Thoracic aorta (tissue), 2 donors: ENCODE data around the gene ARMC9. TPM values are rescaled to one million over a fixed set of nuclear protein-coding genes. Genes with fewer than 3 reads are reported as not detected.

Experiments
- ATAC-seq: fragments of 150-250 bp; one replicate; pipeline ENCODE4 v1.8.0; 2017; ENCODE audit warnings: low read depth; ENCODE audit not compliant: insufficient number of reproducible peaks, low FRiP score
- DNase-seq: peaks from one replicate; pipeline ENCODE4 v3.0.0-alpha.2; 2020; ENCODE audit warnings: low spot score
- H3K27ac ChIP-seq, 2 donors: fragments of 200-600 bp; sonication (generic); 1 replicate in 1 of 2; 2 replicates in 1 of 2; pipeline ENCODE4 v1.5.1; 2016; ENCODE audit warnings: mild to moderate bottlenecking in 2 of 2, moderate library complexity in 2 of 2
- H3K27me3 ChIP-seq: fragments of 200-600 bp; sonication (generic); replicated peaks from 2 replicates; pipeline ENCODE4 v1.6.0; 2016; ENCODE audit warnings: mild to moderate bottlenecking; ENCODE audit not compliant: insufficient read depth
- H3K36me3 ChIP-seq: fragments of 200-600 bp; sonication (generic); one replicate; pipeline ENCODE4 v1.5.1; 2016
- H3K4me1 ChIP-seq, 2 donors: fragments of 200-600 bp; sonication (generic); 1 replicate in 1 of 2; 2 replicates in 1 of 2; pipeline versions ENCODE4 v1.5.1 to v1.6.0; 2016; ENCODE audit warnings: low read depth in 2 of 2, mild to moderate bottlenecking in 1 of 2; ENCODE audit not compliant: control insufficient read depth in 1 of 2
- H3K4me3 ChIP-seq: fragments of 200-600 bp; sonication (generic); 2 replicates; pipeline ENCODE4 v1.5.1; 2016; ENCODE audit warnings: mild to moderate bottlenecking
- H3K9me3 ChIP-seq: fragments of 200-600 bp; sonication (generic); 2 replicates; pipeline ENCODE4 v1.5.1; 2016
- CTCF ChIP-seq: fragments of 200-600 bp; sonication (generic); IDR thresholded peaks from one replicate; pipeline ENCODE4 v1.5.1; 2019; ENCODE audit warnings: antibody characterized with exemption
- total RNA-seq, 2 donors: library from RNA; depleted of rRNA; stranded (reverse); fragments of >200 nt; gene quantifications; one replicate each; pipeline versions ENCODE4 v1.1.0 to v1.2.3, GENCODE V29; 2016

ARMC9 gene
- total RNA-seq, 2 donors from 2014 or later: 68.5 to 103 TPM

DNA sequence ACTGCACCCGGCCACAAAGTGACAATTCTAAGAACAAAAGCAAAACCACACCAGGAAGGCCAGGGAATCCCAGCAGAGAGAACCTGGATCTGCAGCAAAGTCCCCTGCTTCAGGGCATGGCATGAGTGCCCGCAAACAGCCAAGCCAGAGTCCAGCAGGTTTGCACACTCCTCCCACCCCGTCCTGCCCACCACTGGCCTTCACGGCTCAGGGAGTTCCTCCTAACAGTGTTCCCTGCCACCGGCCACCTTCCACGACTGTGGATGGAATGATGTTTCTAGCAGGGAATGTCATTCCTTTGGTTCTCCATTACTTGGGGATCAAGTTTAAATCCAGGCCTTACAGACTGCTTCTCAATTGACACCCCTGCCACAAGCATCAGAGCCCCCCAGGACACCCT lies 155.0 kb downstream of the ARMC9 start:
- Histone ChIP-seq H3K4me3 (no peak overlapping the region), H3K27me3 (no peaks in the 10 kb centered on the region), H3K4me1 (peaks cover 3 to 18% of the 10 kb centered on the region in 2 donors), H3K36me3 (peaks cover 3% of the 10 kb centered on the region), H3K9me3 (no peaks in the 10 kb centered on the region), H3K27ac (no peak overlapping the region)
- no peak for DNase-seq
- no peak for ATAC-seq
- TF ChIP-seq CTCF: no peak

GRCh38 chr2:231355508-231356465 lies 157.4 kb downstream of the ARMC9 start:
- no peaks in the 10 kb centered on the region for H3K9me3 ChIP-seq
- no peaks in the 10 kb centered on the region for H3K27me3 ChIP-seq
- ATAC-seq (no peak), DNase-seq (no peak)
- peaks cover 3 to 18% of the 10 kb centered on the region in 2 donors for H3K4me1 ChIP-seq
- peak overlapping the region; percentile 42 for H3K4me3 ChIP-seq
- H3K27ac ChIP-seq: peak overlapping the region; percentile 64 to 81
- peaks cover 12% of the 10 kb centered on the region for H3K36me3 ChIP-seq
- TF ChIP-seq CTCF: peak; percentile 33

DNA sequence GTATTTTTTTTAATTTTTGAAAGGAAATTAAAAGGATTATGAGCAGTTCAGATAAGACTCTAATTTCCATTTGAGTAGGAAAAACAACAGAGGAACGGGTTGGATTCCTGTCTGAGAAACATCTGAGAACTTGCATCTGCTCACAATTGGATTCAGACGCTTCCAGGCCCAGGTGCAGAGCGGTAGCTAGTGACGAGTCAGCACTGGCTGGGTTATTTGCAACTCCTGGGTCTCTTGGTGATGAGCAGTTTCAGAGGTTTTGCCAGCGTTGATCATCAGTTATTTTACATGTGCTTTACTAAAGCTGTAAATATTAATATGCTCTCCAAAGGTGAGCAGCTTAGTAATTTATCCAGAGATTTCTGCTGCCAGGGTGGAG lies 158.0 kb downstream of the ARMC9 start:
- peak; percentile 8 for TF ChIP-seq CTCF
- Histone ChIP-seq H3K4me1 (peaks cover 3 to 18% of the 10 kb centered on the region in 2 donors), H3K27me3 (no peaks in the 10 kb centered on the region), H3K4me3 (no peak overlapping the region), H3K36me3 (peaks cover 18% of the 10 kb centered on the region), H3K9me3 (no peaks in the 10 kb centered on the region), H3K27ac (peak overlapping the region; percentile 64 to 81)
- DNase-seq (no peak), ATAC-seq (no peak)

DNA sequence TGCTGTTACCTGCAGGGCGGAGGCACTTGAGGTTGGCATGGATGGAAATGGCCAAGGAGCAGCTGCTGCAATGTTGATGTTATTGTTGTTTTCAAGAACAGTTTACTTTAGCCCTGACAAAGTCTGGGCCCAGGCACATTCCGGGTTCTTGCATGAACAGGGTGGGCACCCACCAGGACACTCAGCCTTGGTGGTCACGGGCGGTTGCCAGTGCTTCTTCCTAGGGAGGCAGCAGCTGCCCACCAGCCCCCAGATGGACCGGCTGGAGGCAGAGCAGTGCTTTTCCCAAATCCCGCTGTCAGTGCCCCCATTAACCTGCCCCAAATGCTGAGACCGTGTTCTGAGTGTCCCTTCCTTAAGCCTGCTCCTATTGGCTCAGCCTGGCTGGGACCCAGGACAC lies 158.6 kb downstream of the ARMC9 start:
- no peak for ATAC-seq
- Histone ChIP-seq H3K4me3 (no peak overlapping the region), H3K4me1 (peaks cover 3 to 18% of the 10 kb centered on the region in 2 donors), H3K27me3 (no peaks in the 10 kb centered on the region), H3K36me3 (peaks cover 23% of the 10 kb centered on the region), H3K9me3 (no peaks in the 10 kb centered on the region), H3K27ac (peak overlapping the region in 1 of 2 donors; percentile 81)
- no peak for DNase-seq
- TF ChIP-seq CTCF: no peak

DNA sequence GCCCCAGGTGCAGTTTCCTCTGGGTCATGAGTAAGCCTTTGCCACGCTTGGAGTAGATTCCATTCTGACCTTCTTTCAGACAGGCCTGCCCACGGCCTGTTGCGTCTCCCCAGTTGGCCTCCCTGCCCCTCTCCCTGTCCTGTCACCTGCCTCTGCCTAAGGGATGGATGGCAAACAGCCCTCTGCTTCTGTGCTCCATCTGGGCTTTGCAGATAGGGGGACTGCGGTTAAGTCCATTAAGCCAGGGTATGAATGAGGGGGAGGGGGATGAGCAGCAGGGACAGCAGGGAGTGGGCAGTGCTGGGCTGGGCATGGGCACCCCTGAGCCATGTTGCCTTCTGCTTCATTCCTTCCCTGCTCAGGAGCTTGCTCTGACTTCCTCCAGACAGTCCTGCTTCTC lies 159.5 kb downstream of the ARMC9 start:
- ATAC-seq (no peak), DNase-seq (no peak)
- no peaks in the 10 kb centered on the region for H3K9me3 ChIP-seq
- no peak for TF ChIP-seq CTCF
- H3K4me3 ChIP-seq: no peak overlapping the region
- H3K36me3 ChIP-seq: peaks cover 31% of the 10 kb centered on the region
- no peak overlapping the region for H3K27ac ChIP-seq
- H3K4me1 ChIP-seq: peaks cover 3 to 18% of the 10 kb centered on the region in 2 donors
- no peaks in the 10 kb centered on the region for H3K27me3 ChIP-seq
